ENCODE measurements around the gene SLCO4A1. TPM values are rescaled to one million over a fixed set of nuclear protein-coding genes. Genes with fewer than 3 reads are reported as not detected.

Gene SLCO4A1
- total and polyA plus RNA-seq, 2 donors (not counting 3 experiments of a cell fraction or from before 2014, with no cell fraction given), result 1.4 to 4.1 TPM

GRCh38 chr20:62700261-62700930 is 58.1 kb downstream of the SLCO4A1 start:
- no peak for DNase-seq (ENCODE audit: low read depth, low spot score)
- Histone ChIP-seq H3K27ac (ENCODE audit: insufficient read depth, low read depth, low read length) (no peak overlapping the region), H4K20me1 (replicated peaks; ENCODE audit: control insufficient read depth, extremely low read depth, insufficient read depth, low read length) (no peaks in the 10 kb centered on the region), H3K36me3 (ENCODE audit: control insufficient read depth in 2 of 2, extremely low read depth in 1 of 2, insufficient read depth in 2 of 2, low read length in 2 of 2) (no peaks in the 10 kb centered on the region), H3K4me3 (replicated peaks in 1 of 3; ENCODE audit: insufficient read depth in 1 of 3, low read depth in 1 of 3, low read length in 3 of 3) (no peak overlapping the region), H3K4me2 (ENCODE audit: insufficient read depth, low read length) (no peak overlapping the region), H3K9me1 (replicated peaks; ENCODE audit: control insufficient read depth, extremely low read depth, insufficient read depth, low read length) (no peaks in the 10 kb centered on the region), H3K27me3 (ENCODE audit: control insufficient read depth in 2 of 2, insufficient read depth in 2 of 2, low read length in 2 of 2) (no peaks in the 10 kb centered on the region), H3K9ac (replicated peaks; ENCODE audit: extremely low read depth, insufficient read depth, low read length) (no peak overlapping the region), H3K9me3 (replicated peaks; ENCODE audit: control insufficient read depth, insufficient read depth, low read length) (no peaks in the 10 kb centered on the region), H2AFZ (ENCODE audit: low read depth, low read length) (no peak overlapping the region), H3K4me1 (ENCODE audit: control insufficient read depth, extremely low read depth, insufficient read depth, low read length) (peaks cover 26% of the 10 kb centered on the region), H3K79me2 (ENCODE audit: control insufficient read depth, insufficient read depth, low read length) (no peaks in the 10 kb centered on the region)
- intact Hi-C loops (cut with micrococcal nuclease) (no loop called here), dilution Hi-C loops (cut with MboI; ENCODE audit: extremely low pct_ligation_motif_present, low sequenced_read_pairs) (no loop called here)
- no peak for FAIRE-seq
- no peak for TF ChIP-seq POLR2A (IDR thresholded peaks at IDR 0.05; ENCODE audit: low read depth, low read length)
- no peak for TF ChIP-seq EZH2 (IDR thresholded peaks at IDR 0.05; ENCODE audit: borderline replicate concordance, low read depth, low read length, severe bottlenecking)
- TF ChIP-seq FOS (IDR thresholded peaks at IDR 0.05; ENCODE audit: borderline replicate concordance, insufficient read depth, low read length), result no peak
- TF ChIP-seq GATA2 (IDR thresholded peaks at IDR 0.05; ENCODE audit: insufficient read depth, insufficient read length, low read depth, low read length), result no peak
- TF ChIP-seq JUN (IDR thresholded peaks at IDR 0.05; ENCODE audit: borderline replicate concordance, insufficient read depth, insufficient read length, low read depth), result no peak
- TF ChIP-seq CTCF (IDR thresholded peaks at IDR 0.05; ENCODE audit: extremely low read depth in 1 of 2, insufficient read depth in 1 of 2, low read depth in 1 of 2, low read length in 2 of 2), result no peak
- no peak for TF ChIP-seq MAX (IDR thresholded peaks at IDR 0.05; ENCODE audit: insufficient read depth, insufficient read length)
- TF ChIP-seq POLR2AphosphoS5 (IDR thresholded peaks at IDR 0.05; ENCODE audit: insufficient read depth, low read depth, low read length), result no peak
- TF ChIP-seq MYC (IDR thresholded peaks at IDR 0.05; ENCODE audit: low read depth, low read length), result no peak
- CTCF ChIA-PET, result interaction anchor here (1.0 kb wide), 1 partner anchor 12 kb away, joined by 3 read pairs; no protein-coding TSS in a partner anchor
- BruUV-seq (replicated peaks), result no TSS peak
- POLR2A ChIA-PET, result no interaction called here
